GM21423 (cell line): ENCODE results near the gene TMEM115.

Source experiments
- ATAC-seq: cut with Tn5 transposase; IDR thresholded peaks from one replicate; pipeline ENCODE4 v1.9.1; 2021; ENCODE audit warnings: mild to moderate bottlenecking, moderate library complexity; ENCODE audit not compliant: unreplicated experiment

Gene TMEM115

DNA sequence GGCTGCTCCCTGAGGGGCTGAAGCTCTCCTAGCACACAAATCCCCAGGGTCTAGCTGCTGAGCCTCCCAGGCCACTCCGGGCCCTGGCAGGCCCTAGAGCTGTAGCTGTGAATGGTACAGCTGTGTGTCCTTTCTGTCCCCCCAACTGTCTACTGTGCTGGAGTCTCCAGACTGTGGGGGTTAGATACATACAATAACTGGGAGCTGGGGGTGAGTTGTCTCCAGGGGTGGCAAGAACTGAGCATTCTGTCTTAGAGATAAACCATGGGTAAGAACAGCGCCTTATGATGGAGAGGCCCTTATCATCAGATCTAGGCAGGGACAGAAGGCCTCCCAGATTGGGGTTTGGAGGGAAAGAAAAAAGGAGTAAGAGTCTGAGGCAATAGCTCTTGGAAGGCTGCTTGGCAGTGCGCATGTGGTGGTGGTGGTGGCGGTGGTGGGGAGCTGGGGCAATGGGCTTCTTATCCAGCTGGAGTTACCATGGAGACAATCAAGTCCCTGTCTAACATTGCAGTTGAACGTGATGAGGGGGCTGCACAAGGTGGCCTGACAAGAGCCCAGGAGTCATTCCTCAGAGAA is 5.0 kb downstream of the TMEM115 start:
- ATAC-seq, result no peak

DNA sequence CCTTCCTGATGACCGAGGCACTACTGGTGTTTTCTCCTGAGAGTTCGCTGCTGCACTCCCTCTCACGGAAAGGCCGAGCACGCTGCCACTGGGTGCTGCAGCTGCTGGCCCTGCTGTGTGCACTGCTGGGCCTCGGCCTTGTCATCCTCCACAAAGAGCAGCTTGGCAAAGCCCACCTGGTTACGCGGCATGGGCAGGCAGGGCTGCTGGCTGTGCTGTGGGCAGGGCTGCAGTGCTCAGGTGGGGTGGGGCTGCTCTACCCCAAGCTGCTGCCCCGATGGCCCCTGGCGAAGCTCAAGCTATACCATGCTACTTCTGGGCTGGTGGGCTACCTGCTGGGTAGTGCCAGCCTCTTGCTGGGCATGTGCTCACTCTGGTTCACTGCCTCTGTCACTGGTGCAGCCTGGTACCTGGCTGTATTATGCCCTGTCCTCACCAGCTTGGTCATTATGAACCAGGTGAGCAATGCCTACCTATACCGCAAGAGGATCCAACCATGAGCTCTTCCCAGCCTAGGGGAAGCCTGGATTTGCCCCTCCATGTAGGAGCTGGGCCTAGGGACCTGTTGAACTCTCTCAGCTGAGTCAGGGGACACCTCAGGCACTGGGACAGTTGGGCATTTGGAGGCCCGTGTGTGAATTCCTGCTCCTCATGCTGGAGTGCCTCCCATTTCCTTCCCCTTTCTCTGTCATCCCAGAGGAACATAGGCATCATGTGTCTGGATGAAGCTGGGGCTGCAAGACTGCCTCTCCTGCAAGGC is 5.9 kb downstream of the TMEM115 start:
- no peak for ATAC-seq

DNA sequence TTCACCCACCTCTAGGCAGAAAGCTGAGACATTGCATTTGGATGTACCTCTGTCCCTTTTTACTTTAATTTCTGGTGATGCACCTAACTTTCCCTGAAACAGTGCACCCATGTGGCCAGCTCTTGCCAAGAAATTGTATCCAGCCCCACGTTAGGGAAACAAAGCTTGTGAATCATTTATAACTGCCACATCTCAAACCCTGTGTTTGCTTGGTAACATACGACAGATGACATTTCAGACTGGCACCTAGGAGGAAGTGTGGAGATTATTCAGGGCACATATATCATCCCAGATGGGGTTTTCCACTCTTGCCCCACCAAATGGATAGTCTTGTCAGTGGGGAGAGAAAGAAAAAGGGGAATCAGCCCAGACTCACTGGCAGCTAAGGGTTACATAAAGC is 6.5 kb downstream of the TMEM115 start:
- ATAC-seq, result no peak

DNA sequence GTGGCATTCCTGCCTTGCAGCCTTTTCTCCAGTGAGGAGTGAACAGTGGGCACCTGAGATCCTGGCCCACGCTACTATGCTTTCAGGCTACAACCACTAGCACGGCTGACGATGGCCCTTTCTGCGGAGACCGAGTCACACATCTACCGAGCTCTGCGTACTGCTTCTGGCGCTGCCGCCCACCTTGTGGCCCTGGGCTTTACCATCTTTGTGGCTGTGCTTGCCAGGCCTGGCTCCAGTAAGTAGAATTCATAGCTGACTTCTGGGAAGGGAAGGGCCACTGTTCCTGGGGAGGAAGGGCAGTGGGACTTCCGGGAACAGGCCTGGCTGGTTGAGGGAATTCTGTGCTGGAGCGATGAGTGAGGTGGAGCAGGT is 8.0 kb downstream of the TMEM115 start:
- ATAC-seq, result no peak

DNA sequence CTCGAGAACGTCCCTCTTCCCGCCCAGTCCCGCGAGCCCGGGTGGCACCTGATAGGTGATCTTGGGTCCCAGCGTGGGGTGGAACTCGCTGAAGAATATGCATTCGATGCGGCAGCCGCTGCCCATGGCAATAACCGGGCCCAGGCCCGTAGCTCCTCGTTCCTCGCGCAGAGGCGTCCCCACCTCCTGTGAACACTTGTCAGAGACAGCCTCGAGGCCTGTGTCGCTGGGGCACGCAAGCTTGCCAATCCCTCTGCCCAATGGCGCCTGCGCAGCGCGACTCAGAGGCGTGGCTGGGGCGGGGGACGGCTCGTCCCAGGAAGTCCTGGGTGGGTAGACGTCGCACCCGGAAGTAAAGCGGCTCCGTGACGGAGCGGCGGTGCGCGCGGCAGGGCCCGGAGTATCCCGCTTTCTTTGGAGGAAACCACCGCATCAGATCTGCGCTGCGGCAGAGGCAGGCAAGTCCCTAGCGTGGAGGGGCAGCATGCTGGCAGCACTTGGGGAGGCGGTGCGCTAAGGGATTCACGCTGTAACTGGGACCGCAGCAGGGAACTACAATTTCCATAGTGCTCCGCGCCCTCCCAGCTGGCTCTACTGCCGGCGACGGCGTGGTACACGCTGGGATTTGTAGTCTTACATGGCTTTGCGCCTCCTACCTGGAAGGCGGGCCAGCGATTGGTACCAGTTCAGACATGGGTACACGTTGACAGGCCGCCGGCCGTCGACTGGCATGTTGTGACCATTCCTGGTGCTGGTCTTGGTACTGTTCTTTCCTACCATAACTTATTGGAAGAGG is 8.6 kb downstream of the TMEM115 start, which contains the start of the genes CYB561D2 and NPRL2:
CYB561D2 (plus strand) TSS at position 336 of the 796 bp plus-strand sequence. CDS start 572 bp downstream, outside the sequence.
NPRL2 (minus strand) TSS at position 249 of the 796 bp plus-strand sequence; CDS start at position 126, 123 bp downstream.
- ATAC-seq, result peak; percentile 84

DNA sequence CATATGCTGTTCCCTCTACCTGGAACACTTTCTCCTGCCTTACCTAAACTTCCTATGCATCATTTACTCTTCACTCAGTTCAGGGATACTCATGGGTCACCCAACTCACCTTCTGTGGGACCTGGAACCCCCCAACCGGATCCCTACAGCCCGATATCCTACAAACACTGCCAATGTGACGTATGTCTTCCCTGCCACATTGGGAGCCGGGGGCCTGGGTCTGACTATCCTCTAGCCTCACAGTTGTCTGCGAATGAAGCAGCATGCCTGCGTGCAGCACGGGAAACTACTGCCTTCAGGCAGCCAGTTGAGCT is 9.2 kb downstream of the TMEM115 start:
- ATAC-seq, result no peak

DNA sequence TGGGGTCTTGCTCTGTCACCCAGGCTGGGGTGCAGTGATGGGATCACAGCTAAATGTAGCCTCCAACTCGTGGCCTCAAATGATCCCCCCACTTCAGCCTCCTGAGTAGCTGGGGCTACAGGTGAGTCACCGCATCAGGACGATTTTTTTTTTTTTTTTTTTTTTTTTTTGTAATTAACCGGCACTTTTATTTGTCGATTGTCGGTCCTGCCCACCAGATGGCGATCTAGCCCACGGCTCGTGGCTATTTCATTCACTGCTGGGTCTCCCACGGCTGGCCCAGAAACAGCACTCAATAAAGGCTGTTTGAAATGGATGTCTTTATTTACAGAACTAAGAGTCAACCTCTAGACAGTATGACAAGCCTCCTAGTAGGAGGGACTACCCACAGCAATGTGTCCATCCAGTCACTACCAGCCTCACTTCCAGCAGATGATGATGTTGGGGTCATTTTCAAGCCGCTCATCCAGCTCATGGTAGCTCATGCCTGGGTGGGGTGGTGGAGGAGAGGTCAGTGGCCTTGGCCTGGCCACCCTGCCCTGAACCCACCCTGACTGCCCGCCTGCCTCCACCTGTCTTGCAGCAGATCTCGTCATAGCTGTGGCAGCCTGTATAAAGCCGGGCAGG is 12.0 kb downstream of the TMEM115 start:
- no peak for ATAC-seq

DNA sequence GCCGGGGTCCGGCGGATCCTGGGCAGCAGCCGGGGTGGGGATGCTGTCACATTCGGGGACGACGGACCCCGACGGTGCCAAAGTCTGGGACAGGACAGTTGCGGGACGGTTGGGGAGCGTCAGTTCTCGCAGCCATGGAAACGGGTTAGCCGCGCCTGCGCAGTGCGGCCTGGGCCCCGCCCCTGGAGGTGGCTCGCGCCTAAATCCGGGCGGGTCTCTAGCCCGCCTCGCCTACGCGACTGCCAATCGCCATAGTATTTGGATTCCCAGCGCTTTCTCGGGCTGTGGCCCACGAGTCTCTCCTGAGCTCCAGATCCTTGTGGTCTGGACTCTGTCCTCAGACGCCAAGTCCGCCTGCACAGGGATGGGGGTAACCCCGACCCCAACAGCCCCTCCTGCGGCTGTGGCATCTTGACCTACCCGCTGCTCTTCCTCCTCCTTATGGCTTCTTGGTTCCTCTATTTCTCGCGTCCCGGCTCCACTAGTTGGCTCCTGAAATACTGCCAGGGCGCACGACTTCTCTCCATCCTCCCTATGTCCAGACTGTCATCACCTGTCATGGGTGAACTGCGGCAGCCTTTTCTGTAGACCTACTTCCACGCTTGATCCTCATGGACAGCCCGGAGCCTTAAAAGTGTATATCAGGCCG is 13.6 kb downstream of the TMEM115 start, which contains the start of gene ZMYND10:
ZMYND10 (minus strand) TSS at position 147 of the 649 bp plus-strand sequence. CDS start 153 bp downstream, outside the sequence.
- no peak for ATAC-seq

DNA sequence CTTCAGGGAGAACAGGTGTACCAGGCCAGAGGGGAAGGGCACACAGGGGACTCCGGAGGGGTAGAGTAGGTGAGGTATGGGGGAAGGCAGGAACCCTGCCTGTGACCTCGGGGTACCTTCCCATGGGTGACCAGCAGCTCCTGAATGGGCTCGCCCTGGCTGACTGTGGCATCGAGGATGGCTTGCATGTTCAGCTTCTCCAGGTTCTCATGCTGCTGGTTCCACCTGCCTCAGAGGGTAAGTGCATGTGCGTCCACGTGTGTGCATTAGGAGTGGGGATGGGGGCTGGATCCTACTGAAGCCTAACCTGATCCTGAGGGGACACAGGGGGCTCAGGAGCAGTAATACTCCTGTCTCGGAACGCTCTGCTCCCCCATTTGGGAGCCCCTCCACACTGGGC is 14.3 kb downstream of the TMEM115 start:
- ATAC-seq, result no peak

DNA sequence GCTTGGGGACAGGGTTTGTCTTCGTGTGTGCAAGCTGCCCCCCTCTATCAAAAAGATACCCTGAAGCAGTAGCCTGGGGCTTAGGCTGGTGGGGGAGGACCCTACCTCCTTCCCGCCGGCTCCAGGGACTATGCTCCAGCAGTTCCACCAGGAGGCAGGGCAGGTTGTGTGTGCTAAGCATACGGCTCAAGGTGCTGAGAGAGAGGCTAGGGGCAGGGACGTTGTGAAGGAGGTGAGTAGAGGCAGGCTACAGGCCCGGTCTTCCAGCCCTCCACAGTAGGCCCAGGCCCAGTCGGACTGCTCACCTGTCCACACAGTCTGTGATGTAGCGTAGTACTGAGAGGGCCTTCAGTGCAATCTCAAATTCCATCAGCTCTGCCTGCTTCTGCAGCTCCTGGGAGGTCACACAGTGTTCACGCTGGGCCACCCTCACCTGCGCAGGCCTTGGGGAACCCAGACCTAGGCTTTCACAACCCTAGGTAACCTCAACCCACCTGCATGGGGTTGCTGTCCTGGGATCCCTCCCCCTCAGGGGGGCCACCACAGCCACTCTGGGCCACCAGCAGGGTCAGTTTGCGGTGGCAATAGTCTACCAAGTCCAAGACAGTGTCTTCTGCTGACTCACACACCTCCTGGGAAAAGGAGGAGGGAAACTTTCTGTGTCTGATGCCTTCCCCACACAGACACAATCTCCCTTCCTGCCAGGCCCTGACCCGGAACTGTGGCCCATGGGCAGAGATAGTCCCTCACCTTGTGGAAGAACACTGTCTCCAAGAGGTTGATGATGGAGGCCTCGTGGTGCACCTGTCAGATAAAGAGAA is 16.3 kb downstream of the TMEM115 start:
- ATAC-seq, result no peak

DNA sequence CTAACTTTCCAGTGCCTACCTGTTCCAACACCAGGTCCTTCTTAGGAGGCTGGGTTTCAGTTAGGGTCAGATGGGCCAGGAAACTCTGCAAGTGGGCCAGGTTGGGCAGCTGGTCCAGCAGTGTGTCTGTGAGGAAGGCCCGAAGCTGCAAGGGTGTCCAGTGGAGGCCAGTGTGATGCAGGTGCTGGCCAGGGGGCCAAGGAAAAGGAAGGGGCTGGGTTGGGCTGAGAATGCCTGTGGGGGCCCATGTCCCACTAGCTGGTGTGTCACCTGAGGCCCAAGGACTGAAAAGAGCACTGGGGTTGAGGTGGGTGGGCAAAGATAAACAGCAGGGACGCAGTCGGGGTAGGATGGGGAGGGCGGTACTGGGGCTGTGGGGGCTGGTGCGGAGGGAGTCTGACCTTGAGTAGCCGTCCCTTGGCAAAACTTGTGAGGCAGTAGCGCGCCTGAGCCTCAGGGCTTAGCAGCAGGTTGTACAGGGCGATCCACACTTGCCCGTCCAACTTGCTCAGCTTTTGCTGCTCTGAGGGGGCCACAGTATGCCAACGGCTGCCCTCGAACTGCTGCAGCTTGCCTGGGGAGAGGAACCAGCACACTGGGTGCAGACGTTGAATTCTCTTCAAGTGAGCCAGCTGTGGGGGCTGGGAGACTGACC is 17.2 kb downstream of the TMEM115 start:
- no peak for ATAC-seq

DNA sequence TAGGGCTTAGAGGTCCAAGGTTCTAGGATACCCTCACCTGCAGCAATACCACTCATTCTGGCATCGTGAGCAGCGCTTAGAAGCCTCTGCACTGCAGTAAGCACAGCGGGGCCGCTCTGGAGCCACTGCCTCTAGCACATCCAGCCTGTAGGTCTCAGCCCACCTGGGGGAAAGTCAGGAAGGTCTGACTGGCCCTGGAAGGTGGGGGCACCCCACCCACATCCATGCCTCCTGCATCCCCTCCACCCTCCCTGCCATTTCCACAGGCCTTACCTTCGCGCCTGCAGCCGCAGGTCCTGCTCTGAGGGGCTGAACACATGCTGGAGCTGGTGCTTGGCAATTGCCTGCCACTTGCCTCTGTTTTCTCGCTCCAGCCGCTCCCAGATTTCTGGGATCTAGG is 17.8 kb downstream of the TMEM115 start:
- ATAC-seq, result no peak

DNA sequence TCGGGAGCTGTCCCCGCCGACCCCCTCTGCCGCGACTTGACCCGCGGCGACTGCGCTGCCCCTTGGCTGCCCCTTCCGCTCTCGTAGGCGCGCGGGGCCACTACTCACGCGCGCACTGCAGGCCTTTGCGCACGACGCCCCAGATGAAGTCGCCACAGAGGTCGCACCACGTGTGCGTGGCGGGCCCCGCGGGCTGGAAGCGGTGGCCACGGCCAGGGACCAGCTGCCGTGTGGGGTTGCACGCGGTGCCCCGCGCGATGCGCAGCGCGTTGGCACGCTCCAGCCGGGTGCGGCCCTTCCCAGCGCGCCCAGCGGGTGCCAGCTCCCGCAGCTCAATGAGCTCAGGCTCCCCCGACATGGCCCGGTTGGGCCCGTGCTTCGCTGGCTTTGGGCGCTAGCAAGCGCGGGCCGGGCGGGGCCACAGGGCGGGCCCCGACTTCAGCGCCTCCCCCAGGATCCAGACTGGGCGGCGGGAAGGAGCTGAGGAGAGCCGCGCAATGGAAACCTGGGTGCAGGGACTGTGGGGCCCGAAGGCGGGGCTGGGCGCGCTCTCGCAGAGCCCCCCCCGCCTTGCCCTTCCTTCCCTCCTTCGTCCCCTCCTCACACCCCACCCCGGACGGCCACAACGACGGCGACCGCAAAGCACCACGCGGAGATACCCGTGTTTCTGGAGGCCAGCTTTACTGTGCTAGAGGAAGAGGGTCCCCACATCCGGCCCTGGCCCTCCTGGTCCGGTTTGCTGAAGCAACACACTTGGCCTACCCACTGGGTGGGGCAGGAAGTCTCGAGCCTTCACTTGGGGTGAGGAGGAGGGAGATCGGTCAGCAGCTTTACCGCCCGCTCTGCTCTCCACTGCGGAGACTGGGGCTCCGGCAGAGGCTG is 18.6 kb downstream of the TMEM115 start, which contains the start of gene RASSF1:
RASSF1 (minus strand) TSS at position 389 of the 882 bp plus-strand sequence; CDS start at position 358, 31 bp downstream.
- peak; percentile 28 for ATAC-seq

DNA sequence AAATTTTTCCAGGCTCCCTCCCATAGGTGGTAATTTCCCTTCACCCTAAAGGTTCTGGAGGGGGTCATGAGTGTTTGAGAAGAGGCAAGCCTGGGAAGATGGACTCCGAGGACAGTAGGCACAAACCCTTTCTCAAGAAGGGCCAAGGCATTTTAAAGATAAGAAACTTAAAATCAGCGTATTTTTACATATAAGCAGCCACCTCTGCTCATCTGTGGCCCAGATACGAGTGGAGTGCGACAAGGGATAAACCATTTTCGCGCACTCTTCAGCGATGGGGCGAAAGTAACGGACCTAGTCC is 19.2 kb downstream of the TMEM115 start:
- ATAC-seq, result no peak

DNA sequence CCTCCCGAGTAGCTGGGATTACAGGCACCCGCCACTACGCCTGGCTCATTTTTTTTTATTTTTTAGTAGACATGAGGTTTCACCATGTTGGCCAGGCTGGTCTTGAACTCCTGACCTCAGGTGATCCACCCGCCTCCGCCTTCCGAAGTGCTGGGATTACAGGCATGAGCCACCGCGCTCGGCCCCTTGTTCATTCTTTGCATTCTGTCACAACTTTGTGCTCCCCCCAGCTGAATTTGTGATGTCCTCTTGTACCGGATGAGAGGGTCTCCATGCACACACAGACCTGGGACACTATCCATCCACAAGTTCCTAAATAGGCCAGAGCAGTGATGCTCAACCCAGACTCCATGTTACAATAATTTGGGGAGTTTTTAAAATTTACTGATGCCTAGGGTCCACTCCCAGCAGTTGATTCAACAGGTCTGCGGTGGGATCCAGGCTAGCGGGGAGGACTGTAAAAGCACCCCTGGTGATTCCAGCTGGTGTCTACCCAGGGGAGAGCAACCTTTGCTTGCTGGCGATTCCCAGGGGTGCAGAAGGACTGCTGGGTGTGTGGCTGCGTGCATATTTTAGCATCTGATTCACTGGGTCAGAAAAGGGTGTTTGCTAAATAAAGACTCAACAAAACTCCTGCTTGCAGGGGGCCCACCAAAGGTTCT is 19.7 kb downstream of the TMEM115 start:
- no peak for ATAC-seq

DNA sequence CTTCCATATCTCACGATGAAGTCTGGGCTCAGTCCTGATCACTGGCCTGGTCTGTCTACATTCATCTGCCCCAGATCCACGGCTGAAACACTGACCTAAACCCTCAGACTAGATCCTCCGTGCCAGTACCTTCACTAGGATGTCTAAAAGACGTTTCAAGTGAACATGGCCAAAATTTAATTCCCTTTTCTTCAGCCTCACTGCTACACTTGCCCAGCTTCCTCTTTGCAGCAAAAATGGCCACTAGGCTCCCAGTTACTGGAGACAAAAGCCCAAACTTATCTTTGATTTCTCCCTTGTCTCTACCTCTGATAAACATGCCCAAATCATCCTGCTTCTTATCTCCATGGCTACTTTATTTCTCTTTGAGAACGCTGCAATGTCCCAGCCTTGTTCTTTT is 20.4 kb downstream of the TMEM115 start:
- ATAC-seq, result no peak

DNA sequence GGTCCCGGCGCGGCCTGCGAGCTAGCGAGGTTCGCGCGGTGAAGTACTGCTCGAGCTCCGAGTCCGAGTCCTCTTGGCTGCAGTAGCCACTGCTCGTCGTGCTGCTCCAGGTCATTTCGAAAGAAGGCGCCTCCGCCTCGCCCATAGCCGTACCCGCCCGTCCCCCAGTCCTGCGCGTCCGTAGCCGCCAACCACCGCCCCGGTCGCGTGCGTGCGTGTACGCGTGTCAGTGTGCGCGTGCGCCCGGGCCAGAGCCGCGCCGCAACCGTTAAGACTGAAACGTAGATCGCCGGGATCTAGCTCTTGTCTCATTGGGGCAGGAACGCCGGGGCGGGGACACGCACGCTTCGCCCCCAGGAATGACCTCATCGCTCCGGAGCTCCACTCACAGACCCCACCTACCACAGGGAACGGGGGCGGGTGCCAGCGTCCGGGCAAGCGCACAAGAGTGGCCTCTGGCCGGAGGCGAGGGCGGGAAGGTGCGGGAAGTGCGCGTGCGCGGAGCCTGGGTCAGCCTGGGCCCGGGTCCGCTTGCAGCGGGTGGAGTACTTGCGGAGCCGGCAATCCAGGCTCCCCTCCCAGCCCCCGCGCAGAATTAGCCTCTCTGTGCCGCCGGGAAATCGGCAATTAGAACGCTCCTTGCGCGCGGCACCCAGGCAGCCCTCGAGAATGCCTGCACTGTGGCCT is 22.0 kb downstream of the TMEM115 start:
- ATAC-seq, result peak; percentile 71
